Panc1 (cell line): Measurements from ENCODE around the gene CYSLTR1. TPM values are rescaled to one million over a fixed set of nuclear protein-coding genes. Genes with fewer than 3 reads are reported as not detected.

ENCODE experiments used
- ATAC-seq: fragments of 200-7000 bp; cut with Tn5 transposase; 2 replicates; pipeline ENCODE4 v1.9.1; 2020; ENCODE audit warnings: mild to moderate bottlenecking, moderate library complexity
- BruUV-seq: library from RNA; stranded (reverse); fragments of 400-500 nt; replicated peaks from 2 replicates; lab custom pipeline; 2021; lab: Mats Ljungman, UMichigan
- CTCF ChIA-PET: fragments of 300-600 bp; sonication (Branson Sonifier 250); formaldehyde crosslinking; loops from one replicate; lab custom pipeline; 2022; ENCODE audit warnings: antibody characterized with exemption; lab: Charles Lee
- POLR2A ChIA-PET: fragments of 300-600 bp; sonication (Branson Sonifier 250); formaldehyde crosslinking; loops from one replicate; lab custom pipeline; 2022; ENCODE audit warnings: antibody characterized with exemption; lab: Charles Lee
- DNase-seq: peaks from one replicate; pipeline ENCODE4 v3.0.0-alpha.2; 2010; ENCODE audit warnings: low read depth, low spot score
- H3K27ac ChIP-seq: 2 replicates; pipeline ENCODE4 v1.5.1; 2011; ENCODE audit warnings: mild to moderate bottlenecking, low read length, inconsistent platforms
- H3K27me3 ChIP-seq: fragments of 200-500 bp; sonication (Bioruptor generic); 2 replicates; pipeline ENCODE4 v1.6.0; 2014; ENCODE audit warnings: low read length, inconsistent platforms; ENCODE audit not compliant: control insufficient read depth, insufficient read depth
- H3K36me3 ChIP-seq: fragments of 200-500 bp; sonication (Bioruptor generic); 2 replicates; pipeline ENCODE4 v1.5.1; 2014; ENCODE audit warnings: inconsistent platforms, mild to moderate bottlenecking, low read length, moderate library complexity; ENCODE audit not compliant: control insufficient read depth, insufficient read depth
- H3K4me1 ChIP-seq: 2 replicates; pipeline ENCODE4 v1.5.1; 2011; ENCODE audit warnings: inconsistent platforms, mild to moderate bottlenecking, low read length, moderate library complexity; ENCODE audit not compliant: control insufficient read depth, insufficient read depth
- H3K4me3 ChIP-seq, 2 experiments: 2 replicates each; pipeline ENCODE4 v1.5.1; 2011 to 2012; ENCODE audit warnings: low read depth in 2 of 2, low read length in 2 of 2, mild to moderate bottlenecking in 2 of 2, inconsistent platforms in 1 of 2, moderate library complexity in 1 of 2
- H3K9me3 ChIP-seq: fragments of 200-500 bp; sonication (Bioruptor generic); 2 replicates; pipeline ENCODE4 v1.5.1; 2014; ENCODE audit warnings: low read depth, mild to moderate bottlenecking, inconsistent platforms, low read length, moderate library complexity; ENCODE audit not compliant: control insufficient read depth, insufficient read depth
- POLR2AphosphoS5 ChIP-seq: IDR thresholded peaks from 2 replicates; pipeline ENCODE4 v1.6.1; 2012; ENCODE audit warnings: mild to moderate bottlenecking, low read depth, low read length, moderate library complexity
- SIN3A ChIP-seq: IDR thresholded peaks from 2 replicates; pipeline ENCODE4 v1.6.1; 2012; ENCODE audit warnings: low read depth, mild to moderate bottlenecking, low read length, moderate library complexity, borderline replicate concordance; ENCODE audit not compliant: insufficient read depth
- TCF7L2 ChIP-seq: IDR thresholded peaks from 2 replicates; pipeline ENCODE4 v1.6.1; 2011; ENCODE audit warnings: mild to moderate bottlenecking, low read depth, low read length, inconsistent platforms
- in situ Hi-C: cut with HindIII; loops from 2 replicates; pipeline ENCODE4 v1.10.0; 2016; ENCODE audit warnings: low sequenced_read_pairs, low pct_unique_long_range_greater_than_20kb
- intact Hi-C: fragments of 100-400 bp; cut with micrococcal nuclease; formaldehyde crosslinking; loops from one replicate; pipeline ENCODE4 v1.10.0; 2022; ENCODE audit not compliant: unreplicated experiment
- total RNA-seq: library from RNA; stranded (reverse); gene quantifications from one replicate; pipeline ENCODE4 v1.2.1, GENCODE V29; 2021; ENCODE audit not compliant: unreplicated experiment
- TF ChIP-seq, protein P1 (sequence below), 2 experiments: IDR thresholded peaks; 2 replicates each; pipeline ENCODE4 v1.6.1; 2011 to 2012; ENCODE audit warnings: low read depth in 2 of 2, control low read depth in 1 of 2, low read length in 1 of 2, mild to moderate bottlenecking in 1 of 2, moderate library complexity in 1 of 2; ENCODE audit not compliant: insufficient read depth in 1 of 2
- TF ChIP-seq, protein P2 (sequence below): fragments of 450-650 bp; IDR thresholded peaks from 2 replicates; pipeline ENCODE4 v1.5.1; 2017; ENCODE audit warnings: mild to moderate bottlenecking

CYSLTR1 gene
- total RNA-seq, 1 experiment from 2014 or later: not detected

DNA sequence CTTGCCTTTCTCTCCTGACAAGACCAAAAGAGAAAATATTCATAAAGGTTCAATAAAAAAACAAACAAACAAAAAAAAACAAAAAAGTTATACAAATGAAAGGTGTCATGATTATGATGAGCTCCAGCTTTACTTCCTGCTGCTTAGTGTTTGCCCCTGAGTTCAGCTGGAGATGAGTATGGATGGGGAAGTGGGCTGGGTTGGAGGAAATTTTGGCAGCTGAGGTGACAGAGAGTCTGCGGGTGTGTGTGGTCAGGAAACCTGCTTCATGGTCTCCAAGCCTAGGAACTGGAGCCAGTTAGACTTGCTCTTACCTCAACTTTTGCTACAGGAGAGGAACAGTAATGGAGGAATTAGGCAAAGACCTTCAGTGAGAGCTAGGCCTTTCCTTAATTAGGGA, 4.3 kb upstream of the CYSLTR1 start:
- no peaks in the 10 kb centered on the region for H3K27me3 ChIP-seq
- in situ Hi-C loops (no loop called here), intact Hi-C loops (no loop called here)
- no peaks in the 10 kb centered on the region for H3K9me3 ChIP-seq
- no peak overlapping the region for H3K4me3 ChIP-seq
- H3K4me1 ChIP-seq: no peaks in the 10 kb centered on the region
- ChIA-PET POLR2A (no interaction called here), CTCF (no interaction called here)
- DNase-seq: no peak
- TF ChIP-seq POLR2AphosphoS5: no peak
- TF ChIP-seq, protein P1, sequence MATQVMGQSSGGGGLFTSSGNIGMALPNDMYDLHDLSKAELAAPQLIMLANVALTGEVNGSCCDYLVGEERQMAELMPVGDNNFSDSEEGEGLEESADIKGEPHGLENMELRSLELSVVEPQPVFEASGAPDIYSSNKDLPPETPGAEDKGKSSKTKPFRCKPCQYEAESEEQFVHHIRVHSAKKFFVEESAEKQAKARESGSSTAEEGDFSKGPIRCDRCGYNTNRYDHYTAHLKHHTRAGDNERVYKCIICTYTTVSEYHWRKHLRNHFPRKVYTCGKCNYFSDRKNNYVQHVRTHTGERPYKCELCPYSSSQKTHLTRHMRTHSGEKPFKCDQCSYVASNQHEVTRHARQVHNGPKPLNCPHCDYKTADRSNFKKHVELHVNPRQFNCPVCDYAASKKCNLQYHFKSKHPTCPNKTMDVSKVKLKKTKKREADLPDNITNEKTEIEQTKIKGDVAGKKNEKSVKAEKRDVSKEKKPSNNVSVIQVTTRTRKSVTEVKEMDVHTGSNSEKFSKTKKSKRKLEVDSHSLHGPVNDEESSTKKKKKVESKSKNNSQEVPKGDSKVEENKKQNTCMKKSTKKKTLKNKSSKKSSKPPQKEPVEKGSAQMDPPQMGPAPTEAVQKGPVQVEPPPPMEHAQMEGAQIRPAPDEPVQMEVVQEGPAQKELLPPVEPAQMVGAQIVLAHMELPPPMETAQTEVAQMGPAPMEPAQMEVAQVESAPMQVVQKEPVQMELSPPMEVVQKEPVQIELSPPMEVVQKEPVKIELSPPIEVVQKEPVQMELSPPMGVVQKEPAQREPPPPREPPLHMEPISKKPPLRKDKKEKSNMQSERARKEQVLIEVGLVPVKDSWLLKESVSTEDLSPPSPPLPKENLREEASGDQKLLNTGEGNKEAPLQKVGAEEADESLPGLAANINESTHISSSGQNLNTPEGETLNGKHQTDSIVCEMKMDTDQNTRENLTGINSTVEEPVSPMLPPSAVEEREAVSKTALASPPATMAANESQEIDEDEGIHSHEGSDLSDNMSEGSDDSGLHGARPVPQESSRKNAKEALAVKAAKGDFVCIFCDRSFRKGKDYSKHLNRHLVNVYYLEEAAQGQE (IDR thresholded peaks at IDR 0.05; ENCODE audit: insufficient read depth in 1 of 2, low read depth in 2 of 2, low read length in 1 of 2): no peak
- no peak for TF ChIP-seq SIN3A
- TF ChIP-seq, protein P2, sequence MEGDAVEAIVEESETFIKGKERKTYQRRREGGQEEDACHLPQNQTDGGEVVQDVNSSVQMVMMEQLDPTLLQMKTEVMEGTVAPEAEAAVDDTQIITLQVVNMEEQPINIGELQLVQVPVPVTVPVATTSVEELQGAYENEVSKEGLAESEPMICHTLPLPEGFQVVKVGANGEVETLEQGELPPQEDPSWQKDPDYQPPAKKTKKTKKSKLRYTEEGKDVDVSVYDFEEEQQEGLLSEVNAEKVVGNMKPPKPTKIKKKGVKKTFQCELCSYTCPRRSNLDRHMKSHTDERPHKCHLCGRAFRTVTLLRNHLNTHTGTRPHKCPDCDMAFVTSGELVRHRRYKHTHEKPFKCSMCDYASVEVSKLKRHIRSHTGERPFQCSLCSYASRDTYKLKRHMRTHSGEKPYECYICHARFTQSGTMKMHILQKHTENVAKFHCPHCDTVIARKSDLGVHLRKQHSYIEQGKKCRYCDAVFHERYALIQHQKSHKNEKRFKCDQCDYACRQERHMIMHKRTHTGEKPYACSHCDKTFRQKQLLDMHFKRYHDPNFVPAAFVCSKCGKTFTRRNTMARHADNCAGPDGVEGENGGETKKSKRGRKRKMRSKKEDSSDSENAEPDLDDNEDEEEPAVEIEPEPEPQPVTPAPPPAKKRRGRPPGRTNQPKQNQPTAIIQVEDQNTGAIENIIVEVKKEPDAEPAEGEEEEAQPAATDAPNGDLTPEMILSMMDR: no peak
- TF ChIP-seq TCF7L2: no peak
- no peaks in the 10 kb centered on the region for H3K36me3 ChIP-seq
- ATAC-seq: no peak
- H3K27ac ChIP-seq: no peak overlapping the region
- no TSS peak for BruUV-seq

DNA sequence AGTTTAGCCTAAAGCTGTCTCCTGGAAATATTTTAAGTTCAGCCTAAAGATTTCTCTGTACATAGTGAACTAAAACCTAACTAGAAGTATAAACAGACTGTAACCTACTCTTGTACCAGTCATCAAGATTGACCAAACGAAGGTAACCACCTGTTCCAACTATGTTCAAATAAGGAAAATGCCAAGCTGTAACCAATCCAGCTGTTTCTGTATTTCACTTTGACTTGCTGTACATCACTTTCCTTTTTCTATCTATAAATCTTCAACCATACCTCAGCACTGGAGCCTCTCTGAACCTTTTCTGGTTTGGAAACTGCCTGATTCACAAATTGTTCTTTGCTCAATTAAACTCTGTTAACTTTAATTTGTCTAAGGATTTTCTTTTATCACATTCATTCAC, 3.1 kb upstream of the CYSLTR1 start:
- ATAC-seq (no peak), DNase-seq (no peak)
- Histone ChIP-seq H3K9me3 (no peaks in the 10 kb centered on the region), H3K36me3 (no peaks in the 10 kb centered on the region), H3K4me1 (no peaks in the 10 kb centered on the region), H3K4me3 (no peak overlapping the region), H3K27me3 (no peaks in the 10 kb centered on the region), H3K27ac (no peak overlapping the region)
- CTCF ChIA-PET: no interaction called here
- TF ChIP-seq POLR2AphosphoS5: no peak
- TF ChIP-seq SIN3A: no peak
- TF ChIP-seq, protein P1 (IDR thresholded peaks at IDR 0.05; ENCODE audit: insufficient read depth in 1 of 2, low read depth in 2 of 2, low read length in 1 of 2): no peak
- TF ChIP-seq TCF7L2: no peak
- TF ChIP-seq, protein P2: no peak
- intact Hi-C loops: no loop called here
- in situ Hi-C loops: no loop called here
- POLR2A ChIA-PET: no interaction called here
- no TSS peak for BruUV-seq
